Pancreas (tissue), 10 donors: ENCODE results near the gene HLA-DRA. TPM values are rescaled to one million over a fixed set of nuclear protein-coding genes. Genes with fewer than 3 reads are reported as not detected.
"Not testable (repeated sequence)": the region's sequence is repeated elsewhere in the genome, so short reads cannot be mapped to it uniquely, and the experiment has no call there.

Experiments
- ATAC-seq, 4 donors: fragments of 200-7000 bp; cut with Tn5 transposase; one replicate each; pipeline versions ENCODE4 v1.8.0 to v1.9.1; 2020; ENCODE audit warnings: mild to moderate bottlenecking in 4 of 4, moderate library complexity in 4 of 4
- DNase-seq, 6 donors: peaks; one replicate each; pipeline ENCODE4 v3.0.0-alpha.2; 2020
- FAIRE-seq: peaks from 2 replicates; lab custom pipeline; 2012; peaks lifted over from hg19 to GRCh38; lab: Jason Lieb, UNC
- H3K27ac ChIP-seq, 4 donors: fragments of 200-600 bp; sonication (generic); 1 replicate in 3 of 4; 2 replicates in 1 of 4; pipeline versions ENCODE4 v1.5.0 to v1.8.0; 2020
- H3K27me3 ChIP-seq, 4 donors: fragments of 200-600 bp; one replicate each; pipeline ENCODE4 v1.8.0; 2021
- H3K36me3 ChIP-seq, 3 donors: fragments of 200-600 bp; sonication (generic) in 1 of 3; one replicate each; pipeline versions ENCODE4 v1.5.0 to v1.8.0; 2020 to 2021
- H3K4me1 ChIP-seq, 3 donors: fragments of 200-600 bp; one replicate each; pipeline ENCODE4 v1.8.0; 2021
- H3K4me3 ChIP-seq, 4 donors: fragments of 200-600 bp; sonication (generic) in 2 of 4; one replicate each; pipeline versions ENCODE4 v1.5.0 to v1.8.0; 2020 to 2021
- H3K9me3 ChIP-seq, 4 donors: fragments of 200-600 bp; one replicate each; pipeline ENCODE4 v1.8.0; 2021
- WGBS, 2 donors: extraction: QIAGEN DNeasy Blood & Tissue Kit; methylation state at CpG; one replicate each; pipeline ENCODE4 v1.1.7; 2013; 5-methylcytosine and 5-hydroxymethylcytosine counted together
- intact Hi-C, 3 donors: fragments of 100-400 bp; cut with DNase I; formaldehyde crosslinking; loops; one replicate each; pipeline versions ENCODE4 v1.11.1 to v1.14.2; 2022
- polyA plus RNA-seq, 2 donors: library from polyadenylated mRNA; stranded (reverse); fragments of 200-250 nt; gene quantifications; one replicate each; pipeline ENCODE4 v1.2.3, GENCODE V29; 2013
- total RNA-seq, 6 donors: library from RNA; stranded (reverse); fragmentation: NEBNext Ultra II Directional in 4 of 6; extraction: Animal tissue kit (Norgen Biotek cat#: 25700) in 4 of 6; gene quantifications; one replicate each; pipeline versions ENCODE4 v1.2.1 to v1.2.4, GENCODE V29; 2021 to 2023
- TF ChIP-seq, protein P1 (sequence below), 4 donors: fragments of 200-600 bp; sonication (generic) in 3 of 4; IDR thresholded peaks; one replicate each; pipeline versions ENCODE4 v1.5.0 to v1.8.0; 2021; ENCODE audit warnings: antibody characterized with exemption in 4 of 4
- donor health status: healthy with polysubstance abuse.
- donor health status: DM: no; HTN: no; CAD: no; lungs with moderate emphysema.
- donor health status: DM: no; HTN: no; CAD: no.
- donor health status: control.
- donor health status: control.
- donor health status: Bipolar disorder and iron deficiency.
- donor health status: DM: yes; HTN: yes; CAD: no.
- donor health status: DM: no; HTN: no; CAD: no.
- donor health status: DM: no; HTN: no; CAD: no.
- donor health status: DM: yes; HTN: yes; CAD: no.

The HLA-DRA gene
- total and polyA plus RNA-seq, 8 donors, result 16.3 to 414 (median 28.2) TPM

DNA sequence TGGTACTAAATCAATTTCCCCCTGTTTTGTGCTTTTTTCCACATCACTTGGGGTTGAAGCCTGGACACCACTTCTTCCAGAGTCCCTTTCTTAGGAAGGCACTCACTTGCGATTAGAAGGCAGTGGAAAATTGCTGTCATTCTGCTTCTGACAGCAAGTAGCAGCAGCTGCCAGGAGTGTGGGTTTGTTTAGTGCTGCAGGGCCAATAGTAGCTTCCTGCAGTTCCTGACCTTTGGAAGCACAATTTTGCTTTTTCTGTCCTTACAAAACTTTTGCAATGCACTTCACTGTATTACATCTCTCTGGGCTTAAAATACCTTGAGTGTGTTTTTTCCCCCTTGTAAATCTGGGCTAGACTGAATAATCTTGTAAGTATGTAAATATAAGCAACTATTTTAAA lies 12.5 kb upstream of the HLA-DRA start:
- no peak for ATAC-seq
- Histone ChIP-seq H3K4me1 (no peaks in the 10 kb centered on the region), H3K27ac (no peak overlapping the region), H3K27me3 (peaks cover 0 to 8% (median 0%) of the 10 kb centered on the region in 4 donors), H3K9me3 (no peaks in the 10 kb centered on the region), H3K36me3 (no peaks in the 10 kb centered on the region), H3K4me3 (no peak overlapping the region)
- intact Hi-C loops, result loop anchor here in 1 of 3 donors (10.0 kb wide), 2 partner anchors 278 to 368 kb away; no protein-coding TSS in a partner anchor
- 28 to 50% methylated on average over 1 of the region's 1 CpG for WGBS, 2 donors
- no peak for DNase-seq
- TF ChIP-seq, protein P1, sequence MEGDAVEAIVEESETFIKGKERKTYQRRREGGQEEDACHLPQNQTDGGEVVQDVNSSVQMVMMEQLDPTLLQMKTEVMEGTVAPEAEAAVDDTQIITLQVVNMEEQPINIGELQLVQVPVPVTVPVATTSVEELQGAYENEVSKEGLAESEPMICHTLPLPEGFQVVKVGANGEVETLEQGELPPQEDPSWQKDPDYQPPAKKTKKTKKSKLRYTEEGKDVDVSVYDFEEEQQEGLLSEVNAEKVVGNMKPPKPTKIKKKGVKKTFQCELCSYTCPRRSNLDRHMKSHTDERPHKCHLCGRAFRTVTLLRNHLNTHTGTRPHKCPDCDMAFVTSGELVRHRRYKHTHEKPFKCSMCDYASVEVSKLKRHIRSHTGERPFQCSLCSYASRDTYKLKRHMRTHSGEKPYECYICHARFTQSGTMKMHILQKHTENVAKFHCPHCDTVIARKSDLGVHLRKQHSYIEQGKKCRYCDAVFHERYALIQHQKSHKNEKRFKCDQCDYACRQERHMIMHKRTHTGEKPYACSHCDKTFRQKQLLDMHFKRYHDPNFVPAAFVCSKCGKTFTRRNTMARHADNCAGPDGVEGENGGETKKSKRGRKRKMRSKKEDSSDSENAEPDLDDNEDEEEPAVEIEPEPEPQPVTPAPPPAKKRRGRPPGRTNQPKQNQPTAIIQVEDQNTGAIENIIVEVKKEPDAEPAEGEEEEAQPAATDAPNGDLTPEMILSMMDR (IDR thresholded peaks at IDR 0.05), result no peak
- no peak for FAIRE-seq

DNA sequence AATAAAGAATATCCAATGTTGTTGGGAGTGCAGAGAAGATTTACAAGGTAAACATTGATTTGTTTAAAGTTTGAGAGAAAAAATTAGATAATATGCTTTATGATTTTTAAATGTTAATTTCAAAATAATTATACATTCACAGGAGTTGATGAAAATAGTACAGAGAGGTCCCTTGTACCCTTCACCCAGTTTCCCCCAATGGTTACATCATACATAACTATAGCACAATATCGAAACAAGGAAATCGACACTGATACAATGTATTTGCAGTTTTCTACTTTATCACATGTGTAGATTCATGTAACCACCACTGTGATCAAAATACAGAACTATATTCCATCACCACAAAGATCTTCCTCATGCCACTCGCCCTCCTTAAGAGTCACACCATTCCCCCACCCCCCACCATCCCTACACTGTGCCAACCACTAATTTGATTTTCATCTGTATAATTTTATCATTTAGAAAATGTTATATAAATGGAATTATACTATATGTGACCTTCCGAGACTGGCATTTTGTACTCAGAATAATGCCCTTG lies 11.7 kb upstream of the HLA-DRA start:
- H3K27ac ChIP-seq, result no peak overlapping the region
- no peaks in the 10 kb centered on the region for H3K9me3 ChIP-seq
- FAIRE-seq (no peak), DNase-seq (no peak), ATAC-seq (no peak)
- H3K4me3 ChIP-seq, result no peak overlapping the region
- intact Hi-C loops, result loop anchor here in 1 of 3 donors (10.0 kb wide), 2 partner anchors 277 to 367 kb away; no protein-coding TSS in a partner anchor
- TF ChIP-seq, protein P1 (IDR thresholded peaks at IDR 0.05), result no peak
- H3K27me3 ChIP-seq, result peaks cover 0 to 8% (median 0%) of the 10 kb centered on the region in 4 donors
- 74 to 77% methylated on average over 4 of the region's 4 CpGs for WGBS, 2 donors
- no peaks in the 10 kb centered on the region for H3K4me1 ChIP-seq
- no peaks in the 10 kb centered on the region for H3K36me3 ChIP-seq

DNA sequence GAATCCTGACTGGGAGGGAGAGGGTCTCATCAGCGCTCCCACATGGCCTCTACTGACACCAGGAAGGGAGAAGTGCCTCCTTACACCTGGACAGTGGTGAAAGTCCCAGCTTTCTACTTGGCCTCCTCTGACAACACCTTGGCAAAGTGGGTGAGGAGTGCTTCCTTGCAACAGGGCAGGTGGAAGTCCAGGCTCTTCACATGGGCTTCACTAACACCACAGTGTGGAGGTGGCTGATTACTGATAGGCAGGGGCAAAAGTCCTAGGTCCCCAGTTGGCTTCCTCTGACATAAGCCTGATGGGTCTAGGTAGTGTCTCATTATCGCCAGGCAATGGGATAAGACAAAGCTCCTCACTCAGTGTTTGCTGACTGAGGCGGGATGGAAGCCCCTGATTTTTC lies 9.5 kb upstream of the HLA-DRA start:
- no peaks in the 10 kb centered on the region for H3K36me3 ChIP-seq
- H3K27ac ChIP-seq, result no peak overlapping the region
- H3K27me3 ChIP-seq, result peaks cover 0 to 8% (median 0%) of the 10 kb centered on the region in 4 donors
- H3K4me1 ChIP-seq, result no peaks in the 10 kb centered on the region
- ATAC-seq (no peak), FAIRE-seq (no peak), DNase-seq (no peak)
- TF ChIP-seq, protein P1 (IDR thresholded peaks at IDR 0.05), result no peak
- no peak overlapping the region for H3K4me3 ChIP-seq
- H3K9me3 ChIP-seq, result no peaks in the 10 kb centered on the region
- intact Hi-C loops, result loop anchor here in 2 of 3 donors (5.0 to 10.0 kb wide), 2 partner anchors 265 to 267 kb away; no protein-coding TSS in a partner anchor
- 55 to 81% methylated on average over 3 of the region's 3 CpGs for WGBS, 2 donors

DNA sequence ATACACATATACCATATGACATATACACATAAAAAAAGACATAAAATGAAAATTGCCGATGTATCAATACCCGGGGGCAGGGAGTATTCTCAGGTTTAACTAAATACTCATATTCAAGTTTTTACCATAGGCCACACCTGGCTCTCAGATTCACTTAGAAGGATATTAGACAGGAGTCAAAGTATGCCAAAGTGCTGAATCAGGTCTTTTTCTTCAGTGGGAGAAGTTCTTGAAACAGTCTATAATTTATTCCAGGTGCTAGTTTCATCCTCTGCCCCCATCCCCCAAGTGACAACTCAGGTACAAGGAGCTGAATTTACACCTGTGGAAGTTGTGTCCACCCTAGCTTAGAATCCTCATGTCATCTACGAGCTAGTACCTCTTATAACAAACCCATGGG lies 8.5 kb upstream of the HLA-DRA start:
- H3K9me3 ChIP-seq, result no peaks in the 10 kb centered on the region
- intact Hi-C loops, result loop anchor here in 2 of 3 donors (5.0 to 10.0 kb wide), 2 partner anchors 264 to 266 kb away; no protein-coding TSS in a partner anchor
- H3K4me3 ChIP-seq, result no peak overlapping the region
- TF ChIP-seq, protein P1 (IDR thresholded peaks at IDR 0.05), result no peak
- 39 to 52% methylated on average over 3 of the region's 3 CpGs for WGBS, 2 donors
- no peaks in the 10 kb centered on the region for H3K4me1 ChIP-seq
- DNase-seq (no peak), FAIRE-seq (no peak), ATAC-seq (no peak)
- no peak overlapping the region for H3K27ac ChIP-seq
- H3K27me3 ChIP-seq, result peaks cover 0 to 8% (median 0%) of the 10 kb centered on the region in 4 donors
- no peaks in the 10 kb centered on the region for H3K36me3 ChIP-seq

DNA sequence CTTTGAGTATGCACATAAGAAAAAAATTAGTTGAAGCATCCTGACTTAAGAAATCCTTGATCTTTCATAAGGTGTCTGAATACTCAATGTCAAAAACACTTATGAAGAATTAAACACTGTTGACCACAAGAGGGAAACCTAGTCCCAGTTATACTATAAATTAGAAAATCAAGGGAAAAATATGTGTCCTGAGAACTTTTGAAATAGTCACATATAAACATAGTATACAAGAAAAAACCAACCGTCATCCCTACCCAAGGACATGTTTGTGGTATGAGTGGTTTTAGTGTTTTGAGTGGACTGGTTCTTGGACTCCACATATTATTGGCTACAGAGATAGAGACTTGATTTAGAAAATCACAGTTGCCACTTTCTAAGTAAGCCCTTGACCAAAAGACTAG lies 7.6 kb upstream of the HLA-DRA start:
- H3K27me3 ChIP-seq, result peaks cover 0 to 8% (median 0%) of the 10 kb centered on the region in 4 donors
- H3K4me3 ChIP-seq, result no peak overlapping the region
- DNase-seq (no peak), ATAC-seq (peak in 1 of 4 donors; percentile 53), FAIRE-seq (peak; percentile 93)
- TF ChIP-seq, protein P1 (IDR thresholded peaks at IDR 0.05), result peak in 2 of 4 donors; percentile 16 to 19
- H3K4me1 ChIP-seq, result no peaks in the 10 kb centered on the region
- H3K36me3 ChIP-seq, result no peaks in the 10 kb centered on the region
- no peak overlapping the region for H3K27ac ChIP-seq
- H3K9me3 ChIP-seq, result no peaks in the 10 kb centered on the region
- 4% methylated on average over 1 of the region's 1 CpG for WGBS, 2 donors
- intact Hi-C loops, result loop anchor here in 2 of 3 donors (5.0 to 10.0 kb wide), 2 partner anchors 263 to 265 kb away; no protein-coding TSS in a partner anchor

DNA sequence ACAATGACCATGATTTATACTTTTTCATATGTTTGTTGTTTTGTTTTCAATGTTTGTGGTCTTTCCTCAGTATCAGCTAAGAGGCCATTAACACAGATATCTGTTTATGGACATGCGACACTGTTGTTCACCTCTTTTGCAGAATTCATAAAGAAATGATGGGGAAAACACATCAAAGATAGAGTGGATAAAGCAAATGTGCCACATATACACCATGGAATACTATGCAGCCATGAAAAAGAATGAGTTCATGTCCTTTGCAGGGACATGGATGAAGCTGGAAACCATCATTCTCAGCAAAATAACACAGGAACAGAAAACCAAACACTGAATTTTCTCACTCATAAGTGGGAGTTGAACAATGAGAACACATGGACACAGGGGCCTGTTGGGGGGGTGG lies 5.7 kb upstream of the HLA-DRA start:
- not testable (repeated sequence) for H3K4me3 ChIP-seq, FAIRE-seq, H3K4me1 ChIP-seq, H3K27me3 ChIP-seq, ATAC-seq, H3K9me3 ChIP-seq, DNase-seq, H3K36me3 ChIP-seq, H3K27ac ChIP-seq
- 61 to 76% methylated on average over 1 of the region's 1 CpG for WGBS, 2 donors
- intact Hi-C loops, result loop anchor here in 2 of 3 donors (5.0 to 10.0 kb wide), 2 partner anchors 261 to 263 kb away; no protein-coding TSS in a partner anchor
